ENCODE data around the gene NDUFC1. TPM values are rescaled to one million over a fixed set of nuclear protein-coding genes. Genes with fewer than 3 reads are reported as not detected.
A peak's percentile ranks its signal among the peaks of the same experiment; 100 is the strongest.

NDUFC1 gene
- total and polyA plus RNA-seq, 2 experiments from 2014 or later = 31.8 to 367 TPM

DNA sequence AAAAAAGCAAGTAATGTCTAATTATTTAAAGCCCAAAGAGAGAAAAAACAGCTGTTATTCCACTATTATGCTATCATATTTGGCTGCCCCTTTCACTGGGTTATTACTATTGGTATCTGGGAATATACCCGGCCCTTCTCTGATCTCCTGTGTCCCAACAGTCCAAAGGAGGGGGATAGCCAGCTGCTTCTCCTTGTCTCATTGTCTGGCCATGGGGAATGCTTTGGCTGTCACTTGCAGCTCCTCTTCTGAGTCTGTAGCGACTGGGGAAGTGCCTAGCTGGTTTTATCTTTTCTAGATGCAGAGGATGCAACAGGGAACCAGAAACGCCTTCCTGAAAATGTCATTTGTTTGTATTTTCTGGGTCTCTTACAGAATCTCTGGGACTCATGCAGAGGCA is 56.1 kb downstream of the NDUFC1 start:
- Histone ChIP-seq H4K20me1 (replicated peaks; ENCODE audit: insufficient read depth) (no peaks in the 10 kb centered on the region), H3K27ac (ENCODE audit: low read depth) (0 out of 2 replicates have a peak overlapping the region, but pooled peaks have one; percentile 0), H2AFZ (peak overlapping the region; percentile 1), H3K36me3 (ENCODE audit: insufficient read depth) (no peaks in the 10 kb centered on the region), H3K79me2 (replicated peaks; ENCODE audit: insufficient read depth) (no peaks in the 10 kb centered on the region), H3K9me2 (ENCODE audit: insufficient read depth) (no peaks in the 10 kb centered on the region), H3K4me2 (no peak overlapping the region), H3K4me3 (no peak overlapping the region), H3K4me1 (ENCODE audit: insufficient read depth) (peaks cover 18% of the 10 kb centered on the region), H3F3A (replicated peaks; ENCODE audit: low read depth) (no peaks in the 10 kb centered on the region), H3K27me3 (ENCODE audit: insufficient read depth) (no peaks in the 10 kb centered on the region)
- DNase-seq (ENCODE audit: low spot score) = no peak
- ATAC-seq = no peak
- no peak overlapping the region for H3K27ac Mint-ChIP-seq
- H3K9me3 Mint-ChIP-seq = no peaks in the 10 kb centered on the region
- peaks cover 17% of the 10 kb centered on the region for H3K4me1 Mint-ChIP-seq
- no peak for TF ChIP-seq CTCF (conservative IDR thresholded peaks at IDR 0.05; ENCODE audit: low read depth in 2 of 2)
- TF ChIP-seq, protein P1, sequence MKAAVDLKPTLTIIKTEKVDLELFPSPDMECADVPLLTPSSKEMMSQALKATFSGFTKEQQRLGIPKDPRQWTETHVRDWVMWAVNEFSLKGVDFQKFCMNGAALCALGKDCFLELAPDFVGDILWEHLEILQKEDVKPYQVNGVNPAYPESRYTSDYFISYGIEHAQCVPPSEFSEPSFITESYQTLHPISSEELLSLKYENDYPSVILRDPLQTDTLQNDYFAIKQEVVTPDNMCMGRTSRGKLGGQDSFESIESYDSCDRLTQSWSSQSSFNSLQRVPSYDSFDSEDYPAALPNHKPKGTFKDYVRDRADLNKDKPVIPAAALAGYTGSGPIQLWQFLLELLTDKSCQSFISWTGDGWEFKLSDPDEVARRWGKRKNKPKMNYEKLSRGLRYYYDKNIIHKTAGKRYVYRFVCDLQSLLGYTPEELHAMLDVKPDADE (IDR thresholded peaks at IDR 0.05) = no peak
- no peak for TF ChIP-seq JUNB (IDR thresholded peaks at IDR 0.05; ENCODE audit: unreplicated experiment)
- TF ChIP-seq EZH2phosphoT487 (IDR thresholded peaks at IDR 0.05; ENCODE audit: unreplicated experiment) = no peak
- no peak for TF ChIP-seq ZNF331 (CRISPR knock-in tag; IDR thresholded peaks at IDR 0.05; ENCODE audit: low read depth)
- no peak for TF ChIP-seq ZNF462 (CRISPR knock-in tag; IDR thresholded peaks at IDR 0.05)
- TF ChIP-seq POLR2AphosphoS5 (IDR thresholded peaks at IDR 0.05; ENCODE audit: low read depth) = no peak
- TF ChIP-seq CREB1 (CRISPR knock-in tag; IDR thresholded peaks at IDR 0.05; ENCODE audit: low read depth) = no peak
- no peak for TF ChIP-seq STAT1 (IDR thresholded peaks at IDR 0.05; ENCODE audit: unreplicated experiment)
- no peak for TF ChIP-seq EZH2 (IDR thresholded peaks at IDR 0.05; ENCODE audit: low read depth, unreplicated experiment)
- no peak for TF ChIP-seq NANOG (IDR thresholded peaks at IDR 0.05; ENCODE audit: borderline replicate concordance)
- no peak for TF ChIP-seq ZNF114 (CRISPR knock-in tag; IDR thresholded peaks at IDR 0.05)
- no peak for TF ChIP-seq REST (IDR thresholded peaks at IDR 0.05; ENCODE audit: unreplicated experiment)
- H3K27me3 Mint-ChIP-seq (ENCODE audit: insufficient read depth, low read depth, poor library complexity) = peaks cover 1% of the 10 kb centered on the region
- no peak overlapping the region for H3K4me3 Mint-ChIP-seq
- no peaks in the 10 kb centered on the region for H3K36me3 Mint-ChIP-seq (ENCODE audit: low read depth)
